Non-pigmented ciliary epithelial cell (primary cell): Measurements from ENCODE around the gene GRIA3.
"Not testable (repeated sequence)": the region's sequence is repeated elsewhere in the genome, so short reads cannot be mapped to it uniquely, and the experiment has no call there.

ENCODE experiments used
- DNase-seq: peaks from one replicate; pipeline ENCODE4 v3.0.0-alpha.2; 2010; ENCODE audit warnings: low read depth

Gene GRIA3

GRCh38 chrX:123350226-123350625, 166.1 kb downstream of the GRIA3 start:
- DNase-seq, result no peak

DNA sequence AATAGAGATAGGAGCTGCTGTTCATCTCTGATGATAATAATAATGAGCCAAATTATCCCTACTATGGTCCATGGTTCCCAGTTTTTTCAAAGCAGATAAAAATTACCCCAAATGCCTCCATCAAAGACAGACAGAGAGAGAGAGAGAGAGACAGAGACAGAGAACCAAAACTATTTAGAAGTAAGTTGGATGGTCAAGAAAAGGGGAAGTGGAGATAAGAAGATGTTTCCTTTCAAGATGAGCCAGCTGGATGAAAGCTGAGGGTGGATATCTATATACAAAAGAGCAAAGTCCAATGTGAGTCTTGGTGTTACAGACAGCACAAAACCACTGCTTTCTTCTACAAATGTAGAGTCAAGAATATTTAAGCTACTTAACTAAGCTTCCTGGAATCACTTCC, 173.9 kb downstream of the GRIA3 start:
- DNase-seq, result no peak

- DNase-seq, result no peak
Measured at GRCh38 chrX:123358457-123358856, 174.4 kb downstream of the GRIA3 start.

DNA sequence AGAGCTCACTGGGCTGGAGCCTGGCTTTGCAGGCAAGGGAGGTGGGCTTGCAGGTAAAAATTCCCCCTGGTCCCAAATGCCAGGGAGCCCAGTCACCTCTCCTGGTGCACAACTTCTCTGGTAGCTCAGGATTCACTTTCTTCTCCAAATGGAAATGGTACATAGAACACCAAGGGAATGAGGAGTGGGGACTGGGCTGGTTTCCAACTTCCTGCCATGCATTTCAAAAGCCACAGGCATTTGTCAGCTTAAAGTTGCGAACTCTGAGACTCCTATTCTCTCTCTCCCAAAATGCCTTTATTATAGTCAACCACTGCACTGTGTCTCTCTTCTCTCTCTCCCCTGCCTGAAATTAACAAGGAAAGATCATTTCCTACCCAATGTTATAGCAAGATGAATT, 177.3 kb downstream of the GRIA3 start:
- DNase-seq, result no peak

GRCh38 chrX:123386196-123386595, 202.1 kb downstream of the GRIA3 start:
- DNase-seq, result not testable (repeated sequence)

- DNase-seq, result no peak
Measured at GRCh38 chrX:123392921-123393320, 208.8 kb downstream of the GRIA3 start.

- DNase-seq, result no peak
Measured at GRCh38 chrX:123399709-123400108, 215.6 kb downstream of the GRIA3 start.

DNA sequence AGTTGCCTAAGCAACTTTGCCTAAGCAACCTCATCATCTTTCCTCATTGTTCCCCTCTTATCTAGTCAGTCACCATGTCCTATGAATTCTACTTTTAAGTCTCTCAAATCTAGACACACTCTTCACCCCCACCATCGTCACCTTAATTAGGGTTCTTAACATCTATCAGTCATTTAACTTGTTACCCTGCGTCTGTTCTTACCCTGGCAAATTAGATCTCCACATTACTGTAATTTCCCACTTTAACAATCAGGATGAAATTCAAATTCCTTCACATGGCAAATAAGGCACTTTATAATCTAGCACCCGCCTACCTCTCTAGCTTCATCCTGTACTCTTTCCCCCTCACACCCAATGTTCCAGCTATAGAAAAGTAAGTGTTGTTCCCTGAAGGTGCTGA, 221.2 kb downstream of the GRIA3 start:
- no peak for DNase-seq

DNA sequence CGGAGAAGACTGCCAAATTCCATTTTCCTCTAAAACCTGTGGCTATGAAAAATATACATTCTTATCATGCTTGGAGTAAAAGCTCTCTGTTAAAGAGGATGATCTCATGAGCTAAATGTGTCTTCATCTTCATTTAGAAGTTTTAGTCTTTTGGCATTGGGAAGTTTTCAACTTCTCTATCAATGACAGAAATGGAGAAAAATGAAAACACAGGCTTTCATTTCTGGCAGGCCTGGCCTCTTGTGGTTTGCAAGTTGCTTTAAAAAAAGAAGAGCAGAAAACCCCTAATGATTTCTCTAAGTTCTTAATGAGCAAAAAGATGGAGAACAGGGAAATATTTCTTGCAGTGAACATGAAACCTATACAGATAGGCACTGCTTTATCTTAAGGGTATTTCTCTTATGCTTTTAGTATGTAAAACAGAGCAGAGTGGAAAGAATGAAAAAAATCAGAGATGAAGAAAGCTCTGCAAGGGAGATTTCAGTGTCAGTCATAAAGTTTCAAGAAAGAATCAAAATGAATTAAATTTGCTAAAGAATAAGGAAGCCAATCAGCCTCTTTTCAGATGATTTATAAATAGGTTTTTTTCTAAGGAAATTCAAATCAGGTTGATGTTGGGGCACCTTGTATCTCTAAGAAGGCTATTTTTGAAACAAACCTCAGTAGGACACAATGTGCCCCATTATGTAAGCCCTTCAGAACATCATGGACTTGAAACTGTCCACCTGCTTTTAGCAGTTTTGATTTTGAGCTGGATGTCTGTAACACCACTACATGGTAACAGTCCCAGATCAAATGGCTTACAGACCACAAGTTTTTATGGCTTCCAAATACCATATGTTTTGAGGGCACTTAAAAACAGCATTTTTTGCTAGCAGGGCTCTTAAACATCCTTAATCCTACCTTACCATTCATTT, 225.0 kb downstream of the GRIA3 start:
- peak; percentile 17 for DNase-seq

DNA sequence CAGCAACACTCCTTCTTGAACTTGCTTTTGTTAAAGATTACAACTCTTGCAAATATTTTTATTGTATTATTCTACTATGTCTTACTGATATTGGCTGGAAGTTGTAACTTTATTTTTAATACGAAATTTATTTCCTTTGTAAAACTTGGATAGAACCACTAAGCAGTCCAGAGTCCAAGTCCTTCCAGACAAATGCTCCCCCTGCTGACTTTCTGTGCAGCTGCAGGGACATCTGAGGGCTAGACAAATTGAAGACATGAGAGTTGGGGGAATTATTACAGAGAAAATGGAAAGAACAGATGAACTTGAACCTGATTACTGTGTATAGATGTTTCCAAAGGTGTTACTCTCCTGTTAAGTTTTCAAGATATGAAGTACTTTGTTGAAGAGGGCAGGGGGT, 238.8 kb downstream of the GRIA3 start:
- DNase-seq, result peak; percentile 8

DNA sequence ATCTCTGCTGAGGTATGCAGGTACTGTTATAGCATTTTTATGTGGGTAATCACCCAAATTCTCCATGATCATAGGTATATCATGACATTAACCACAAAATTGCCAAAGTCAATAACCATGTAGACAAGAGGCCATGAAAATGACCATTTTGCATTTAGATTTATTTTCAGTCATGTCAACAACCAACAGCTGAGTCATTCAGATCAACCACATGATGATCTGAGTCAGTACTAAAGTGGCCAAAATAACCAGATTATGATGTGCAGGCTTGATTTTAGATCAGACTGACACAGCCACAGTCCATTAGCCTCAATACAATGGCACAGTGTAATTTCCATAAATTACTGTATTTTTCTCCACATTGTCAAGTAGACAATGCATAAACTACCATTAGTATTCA, 240.5 kb downstream of the GRIA3 start:
- peak; percentile 10 for DNase-seq

GRCh38 chrX:123425471-123425870, 241.4 kb downstream of the GRIA3 start:
- DNase-seq, result no peak

DNA sequence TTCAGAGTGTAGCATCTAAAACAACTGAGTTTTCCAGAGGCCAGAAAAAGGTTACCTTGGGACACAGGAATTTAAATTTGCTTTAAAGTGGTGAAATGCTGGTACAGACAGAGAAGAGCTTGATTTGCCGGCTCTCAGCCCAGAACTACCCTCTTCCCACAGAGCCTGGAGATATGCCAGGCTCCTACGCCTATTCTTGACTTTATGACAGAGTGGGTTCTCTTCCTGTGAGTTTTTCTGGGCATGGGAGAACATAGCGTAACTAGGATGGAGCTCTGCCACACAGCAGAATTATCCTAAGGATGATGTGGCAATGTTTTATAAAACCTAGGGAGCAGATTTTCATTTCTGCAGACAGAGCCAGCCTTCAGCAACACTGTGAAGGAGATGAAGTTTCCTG, 241.8 kb downstream of the GRIA3 start:
- no peak for DNase-seq

GRCh38 chrX:123432361-123433150, 248.5 kb downstream of the GRIA3 start:
- DNase-seq, result no peak

GRCh38 chrX:123436512-123437136, 252.5 kb downstream of the GRIA3 start:
- no peak for DNase-seq

DNA sequence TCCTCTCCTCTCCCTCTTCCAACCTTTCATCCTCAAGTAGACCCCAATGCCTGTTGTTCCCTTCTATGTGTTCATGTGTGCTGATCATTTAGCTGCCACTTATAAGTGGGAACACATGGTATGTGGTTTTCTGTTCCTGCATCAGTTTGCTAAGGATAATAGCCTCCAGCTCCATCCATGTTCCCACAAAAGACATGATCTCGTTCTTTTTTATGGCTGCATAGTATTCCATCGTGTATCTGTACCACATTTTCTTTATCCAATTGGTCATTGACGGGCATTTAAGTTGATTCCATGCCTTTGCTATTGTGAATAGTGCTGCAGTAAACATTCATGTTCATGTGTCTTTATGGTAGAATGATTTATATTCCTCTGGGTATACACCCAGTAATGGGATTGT, 255.8 kb downstream of the GRIA3 start:
- not testable (repeated sequence) for DNase-seq

DNA sequence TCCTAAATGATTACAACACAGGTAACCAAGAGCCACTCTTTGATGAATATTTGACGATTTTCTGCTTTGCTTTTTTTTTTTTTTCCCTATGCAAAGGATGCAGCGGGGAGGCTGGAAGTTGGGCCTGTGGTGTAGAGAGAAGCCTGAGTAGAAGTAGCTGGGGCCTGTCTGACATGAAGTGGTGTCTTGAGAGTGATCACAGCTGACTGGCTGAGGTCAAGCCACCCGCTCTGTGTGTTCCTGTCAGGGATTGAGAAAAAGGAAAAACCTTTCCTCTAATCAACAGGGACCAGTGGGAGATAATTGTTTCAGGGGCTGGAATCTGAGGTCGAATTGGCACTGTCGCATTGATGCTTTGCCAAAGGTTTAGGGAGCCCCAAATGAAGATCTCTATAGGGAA, 258.7 kb downstream of the GRIA3 start:
- no peak for DNase-seq

GRCh38 chrX:123447506-123447905, 263.4 kb downstream of the GRIA3 start:
- DNase-seq, result no peak

DNA sequence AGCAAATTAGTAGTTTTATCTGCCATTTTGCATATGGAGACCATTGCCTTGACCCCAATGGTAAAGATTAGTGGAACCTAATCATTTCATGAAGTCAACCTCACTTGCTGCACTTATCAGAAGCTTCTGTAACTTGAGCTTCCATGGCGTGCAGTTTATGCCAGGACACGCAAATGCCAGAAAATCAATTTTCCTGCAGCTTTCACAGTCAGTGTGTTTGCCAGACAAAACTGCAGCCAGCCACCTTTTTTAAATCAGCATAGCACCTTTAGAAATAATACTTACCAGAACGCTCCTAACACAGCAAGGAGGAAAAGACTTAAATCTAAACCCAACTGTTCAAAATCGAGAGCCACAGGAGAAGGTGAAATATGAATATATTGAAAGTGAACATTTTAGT, 265.3 kb downstream of the GRIA3 start:
- no peak for DNase-seq

- DNase-seq, result no peak
Measured at GRCh38 chrX:123450222-123450621, 266.1 kb downstream of the GRIA3 start.

GRCh38 chrX:123454712-123455431, 270.8 kb downstream of the GRIA3 start:
- no peak for DNase-seq

- no peak for DNase-seq
Measured at GRCh38 chrX:123455693-123456092, 271.6 kb downstream of the GRIA3 start.
